A673 (cell line): ENCODE measurements around the gene PKP1. TPM values are rescaled to one million over a fixed set of nuclear protein-coding genes. Genes with fewer than 3 reads are reported as not detected.
A peak's percentile ranks its signal among the peaks of the same experiment; 100 is the strongest.

ENCODE experiments used
- BruUV-seq: library from RNA; stranded (reverse); fragments of 400-500 nt; replicated peaks from 2 replicates; lab custom pipeline; 2021; lab: Mats Ljungman, UMichigan
- CTCF ChIA-PET: fragments of 300-600 bp; sonication (Branson Sonifier 250); formaldehyde crosslinking; loops from one replicate; lab custom pipeline; 2022; ENCODE audit warnings: antibody characterized with exemption; lab: Charles Lee
- POLR2A ChIA-PET: fragments of 300-600 bp; sonication (Branson Sonifier 250); formaldehyde crosslinking; loops from one replicate; lab custom pipeline; 2022; ENCODE audit warnings: antibody characterized with exemption; ENCODE audit not compliant: low non-redundant PET; lab: Charles Lee
- DNase-seq: peaks from one replicate; pipeline ENCODE4 v3.0.0-alpha.2; 2015; ENCODE audit warnings: low spot score
- H3K27ac ChIP-seq: fragments of 200-600 bp; sonication (generic); 2 replicates; pipeline ENCODE4 v1.5.1; 2016; ENCODE audit warnings: mixed run types, low read depth, mild to moderate bottlenecking, mixed read lengths, antibody characterized with exemption, low read length; ENCODE audit not compliant: poor library complexity, severe bottlenecking
- H3K27me3 ChIP-seq: fragments of 200-600 bp; sonication (generic); replicated peaks from 2 replicates; pipeline ENCODE4 v1.6.1; 2017; ENCODE audit warnings: mixed run types, low read depth, mild to moderate bottlenecking, mixed read lengths, antibody characterized with exemption, low read length; ENCODE audit not compliant: insufficient read depth, poor library complexity
- H3K36me3 ChIP-seq: fragments of 200-600 bp; sonication (generic); 2 replicates; pipeline ENCODE4 v1.6.1; 2016; ENCODE audit warnings: mixed run types, mild to moderate bottlenecking, mixed read lengths, antibody characterized with exemption, low read length; ENCODE audit not compliant: insufficient read depth, poor library complexity, severe bottlenecking
- H3K4me1 ChIP-seq: fragments of 200-600 bp; sonication (generic); 2 replicates; pipeline ENCODE4 v1.6.1; 2017; ENCODE audit warnings: mixed run types, mild to moderate bottlenecking, mixed read lengths, antibody characterized with exemption, low read length; ENCODE audit not compliant: insufficient read depth, poor library complexity, severe bottlenecking
- H3K4me3 ChIP-seq: fragments of 200-600 bp; sonication (generic); 2 replicates; pipeline ENCODE4 v1.5.1; 2016; ENCODE audit warnings: low read depth, mixed run types, mild to moderate bottlenecking, mixed read lengths, low read length; ENCODE audit not compliant: poor library complexity, severe bottlenecking
- H3K9me3 ChIP-seq: fragments of 200-600 bp; sonication (generic); 2 replicates; pipeline ENCODE4 v1.6.1; 2016; ENCODE audit warnings: mixed run types, low read depth, mild to moderate bottlenecking, mixed read lengths, antibody characterized with exemption, low read length; ENCODE audit not compliant: poor library complexity, severe bottlenecking
- EZH2 ChIP-seq: fragments of 200-600 bp; sonication (generic); IDR thresholded peaks from 2 replicates; pipeline ENCODE4 v1.6.1; 2017; ENCODE audit warnings: borderline replicate concordance, low read depth, mild to moderate bottlenecking, mixed read lengths, antibody characterized with exemption, low read length; ENCODE audit not compliant: poor library complexity, severe bottlenecking
- intact Hi-C: fragments of 100-400 bp; cut with micrococcal nuclease; formaldehyde crosslinking; loops from one replicate; pipeline ENCODE4 v1.10.0; 2022; ENCODE audit not compliant: unreplicated experiment
- total RNA-seq: library from RNA; stranded (reverse); gene quantifications from 2 replicates; pipeline ENCODE4 v1.2.3, GENCODE V29; 2021
- TF ChIP-seq, protein P1 (sequence below): fragments of 300-800, 200-600 bp; sonication (generic); conservative IDR thresholded peaks from 2 replicates; pipeline ENCODE4 v1.5.1; 2017; ENCODE audit warnings: low read depth, mild to moderate bottlenecking, antibody characterized with exemption, low read length, moderate library complexity, mixed read lengths

Gene PKP1
- total RNA-seq, 1 experiment from 2014 or later: 535 TPM

DNA sequence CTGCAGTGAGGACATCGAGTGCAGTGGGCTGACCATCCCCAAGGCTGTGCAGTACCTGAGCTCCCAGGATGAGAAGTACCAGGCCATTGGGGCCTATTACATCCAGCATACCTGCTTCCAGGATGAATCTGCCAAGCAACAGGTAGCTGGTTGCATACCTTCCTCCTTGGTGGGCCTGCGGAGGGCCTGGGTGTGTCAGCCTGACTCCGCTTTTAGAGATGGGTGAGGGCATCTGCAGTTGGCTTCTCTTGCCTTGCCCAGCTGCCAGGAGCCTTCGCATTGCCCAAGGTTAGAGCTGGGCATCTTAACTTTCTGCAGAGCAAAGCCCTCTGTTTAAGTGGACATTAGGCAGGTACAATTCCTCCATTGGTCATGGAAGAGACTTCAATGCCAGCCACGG is 33.2 kb downstream of the PKP1 start:
- H3K4me3 ChIP-seq: no peak overlapping the region
- TF ChIP-seq EZH2: no peak
- TF ChIP-seq, protein P1, sequence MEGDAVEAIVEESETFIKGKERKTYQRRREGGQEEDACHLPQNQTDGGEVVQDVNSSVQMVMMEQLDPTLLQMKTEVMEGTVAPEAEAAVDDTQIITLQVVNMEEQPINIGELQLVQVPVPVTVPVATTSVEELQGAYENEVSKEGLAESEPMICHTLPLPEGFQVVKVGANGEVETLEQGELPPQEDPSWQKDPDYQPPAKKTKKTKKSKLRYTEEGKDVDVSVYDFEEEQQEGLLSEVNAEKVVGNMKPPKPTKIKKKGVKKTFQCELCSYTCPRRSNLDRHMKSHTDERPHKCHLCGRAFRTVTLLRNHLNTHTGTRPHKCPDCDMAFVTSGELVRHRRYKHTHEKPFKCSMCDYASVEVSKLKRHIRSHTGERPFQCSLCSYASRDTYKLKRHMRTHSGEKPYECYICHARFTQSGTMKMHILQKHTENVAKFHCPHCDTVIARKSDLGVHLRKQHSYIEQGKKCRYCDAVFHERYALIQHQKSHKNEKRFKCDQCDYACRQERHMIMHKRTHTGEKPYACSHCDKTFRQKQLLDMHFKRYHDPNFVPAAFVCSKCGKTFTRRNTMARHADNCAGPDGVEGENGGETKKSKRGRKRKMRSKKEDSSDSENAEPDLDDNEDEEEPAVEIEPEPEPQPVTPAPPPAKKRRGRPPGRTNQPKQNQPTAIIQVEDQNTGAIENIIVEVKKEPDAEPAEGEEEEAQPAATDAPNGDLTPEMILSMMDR: no peak
- H3K36me3 ChIP-seq: peaks cover 100% of the 10 kb centered on the region
- no TSS peak for BruUV-seq
- POLR2A ChIA-PET: no interaction called here
- CTCF ChIA-PET: no interaction called here
- H3K27ac ChIP-seq: peak overlapping the region; percentile 53
- peaks cover 29% of the 10 kb centered on the region for H3K4me1 ChIP-seq
- intact Hi-C loops: no loop called here
- DNase-seq: no peak
- no peaks in the 10 kb centered on the region for H3K27me3 ChIP-seq
- no peaks in the 10 kb centered on the region for H3K9me3 ChIP-seq

DNA sequence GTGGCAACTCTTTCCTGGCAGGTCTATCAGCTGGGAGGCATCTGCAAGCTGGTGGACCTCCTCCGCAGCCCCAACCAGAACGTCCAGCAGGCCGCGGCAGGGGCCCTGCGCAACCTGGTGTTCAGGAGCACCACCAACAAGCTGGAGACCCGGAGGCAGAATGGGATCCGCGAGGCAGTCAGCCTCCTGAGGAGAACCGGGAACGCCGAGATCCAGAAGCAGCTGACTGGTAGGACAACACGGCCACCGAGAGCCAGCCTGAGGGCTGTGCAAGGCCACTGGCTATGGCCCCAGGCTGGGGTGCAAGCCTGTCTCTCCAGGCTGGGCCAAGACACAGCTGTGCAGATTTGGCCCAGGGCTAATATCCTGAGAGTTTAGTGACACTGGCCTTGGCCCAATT is 34.2 kb downstream of the PKP1 start:
- no peak overlapping the region for H3K4me3 ChIP-seq
- no peak for DNase-seq
- H3K4me1 ChIP-seq: peaks cover 19% of the 10 kb centered on the region
- no TSS peak for BruUV-seq
- no peaks in the 10 kb centered on the region for H3K27me3 ChIP-seq
- H3K9me3 ChIP-seq: no peaks in the 10 kb centered on the region
- ChIA-PET CTCF (no interaction called here), POLR2A (interaction anchor here (0.6 kb wide), 1 partner anchor 34 kb away, joined by 3 read pairs; the partner anchor contains the start of gene PKP1)
- TF ChIP-seq EZH2: no peak
- TF ChIP-seq, protein P1: no peak
- intact Hi-C loops: no loop called here
- H3K36me3 ChIP-seq: peaks cover 100% of the 10 kb centered on the region
- peak overlapping the region; percentile 75 for H3K27ac ChIP-seq

DNA sequence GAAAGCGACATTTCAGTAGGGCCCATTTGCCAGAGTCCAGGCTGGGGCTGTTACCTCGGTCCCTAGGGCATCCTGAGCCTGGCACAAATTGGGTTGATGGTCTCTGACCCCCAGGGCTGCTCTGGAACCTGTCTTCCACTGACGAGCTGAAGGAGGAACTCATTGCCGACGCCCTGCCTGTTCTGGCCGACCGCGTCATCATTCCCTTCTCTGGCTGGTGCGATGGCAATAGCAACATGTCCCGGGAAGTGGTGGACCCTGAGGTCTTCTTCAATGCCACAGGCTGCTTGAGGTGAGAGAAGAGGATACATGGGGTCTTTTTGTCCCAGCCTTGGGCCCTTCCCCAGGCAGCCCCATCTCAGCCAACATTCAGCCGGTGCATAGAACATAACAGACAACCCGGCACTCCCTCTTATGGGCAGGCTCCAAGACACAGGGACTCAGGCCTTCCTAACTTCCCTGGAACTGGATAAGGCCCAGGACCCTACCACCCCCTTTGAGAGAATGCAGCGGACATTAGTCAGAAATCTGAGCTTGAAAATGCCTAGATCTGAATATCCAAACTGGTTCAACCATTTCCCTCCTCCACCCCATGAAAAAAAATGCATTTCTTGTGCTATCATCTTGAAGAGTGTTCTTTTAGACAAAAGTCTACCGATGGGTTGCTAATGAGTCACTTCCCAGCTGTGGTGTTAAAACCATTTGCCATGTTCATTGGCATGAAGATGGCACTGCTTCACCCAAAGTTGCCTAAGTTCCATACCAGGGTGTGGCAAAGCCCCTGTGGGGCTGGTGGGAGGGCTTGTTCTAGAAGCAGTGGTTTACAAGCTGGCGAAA is 35.4 kb downstream of the PKP1 start:
- H3K36me3 ChIP-seq: peaks cover 100% of the 10 kb centered on the region
- TF ChIP-seq, protein P1: no peak
- no peak for TF ChIP-seq EZH2
- BruUV-seq: no TSS peak
- intact Hi-C loops: no loop called here
- CTCF ChIA-PET: no interaction called here
- no peak for DNase-seq
- H3K4me1 ChIP-seq: peaks cover 8% of the 10 kb centered on the region
- POLR2A ChIA-PET: no interaction called here
- no peak overlapping the region for H3K4me3 ChIP-seq
- H3K9me3 ChIP-seq: no peaks in the 10 kb centered on the region
- no peaks in the 10 kb centered on the region for H3K27me3 ChIP-seq
- peak overlapping the region; percentile 75 for H3K27ac ChIP-seq
